IMR-90 (cell line): ENCODE results near the gene HSBP1L1. TPM values are rescaled to one million over a fixed set of nuclear protein-coding genes. Genes with fewer than 3 reads are reported as not detected.

Experiments used
- ATAC-seq: fragments of 200-7000 bp; cut with Tn5 transposase; 2 replicates; pipeline ENCODE4 v1.9.1; 2020; ENCODE audit warnings: low read depth, mild to moderate bottlenecking, moderate library complexity
- BruUV-seq: library from RNA; stranded (reverse); fragments of 400-500 nt; replicated peaks from 2 replicates; lab custom pipeline; 2021; lab: Mats Ljungman, UMichigan
- CTCF ChIA-PET: fragments of 300-600 bp; formaldehyde crosslinking; extraction: SDS; loops from one replicate; lab custom pipeline; 2021; ENCODE audit warnings: antibody characterized with exemption; lab: Yijun Ruan, JAX
- POLR2A ChIA-PET: fragments of 300-600 bp; sonication (Branson Sonifier 250); formaldehyde crosslinking; loops from one replicate; lab custom pipeline; 2022; ENCODE audit warnings: antibody characterized with exemption; ENCODE audit not compliant: unreplicated experiment; lab: Charles Lee
- DNase-seq: peaks from one replicate; pipeline ENCODE4 v3.0.0; 2013
- H2AFZ ChIP-seq: replicated peaks from 2 replicates; pipeline ENCODE3; 2013; ENCODE audit warnings: low read length, mild to moderate bottlenecking; ENCODE audit not compliant: poor library complexity
- H2AK5ac ChIP-seq: 2 replicates; pipeline ENCODE4 v1.6.1; 2013; ENCODE audit warnings: low read depth, low read length, inconsistent platforms
- H2AK9ac ChIP-seq: replicated peaks from 2 replicates; pipeline ENCODE3; 2013; ENCODE audit warnings: mild to moderate bottlenecking, low read depth, low read length, moderate library complexity; ENCODE audit not compliant: poor library complexity
- H2BK120ac ChIP-seq: 2 replicates; pipeline ENCODE4 v1.6.1; 2013; ENCODE audit warnings: low read depth, low read length, inconsistent platforms
- H2BK15ac ChIP-seq: 3 replicates; pipeline ENCODE4 v1.6.1; 2013; ENCODE audit warnings: low read depth, low read length, inconsistent platforms
- H2BK20ac ChIP-seq: 2 replicates; pipeline ENCODE4 v1.6.1; 2013; ENCODE audit warnings: low read depth, mild to moderate bottlenecking, inconsistent platforms, low read length, moderate library complexity
- H2BK5ac ChIP-seq: 2 replicates; pipeline ENCODE4 v1.6.1; 2013; ENCODE audit warnings: mild to moderate bottlenecking, low read depth, low read length, inconsistent platforms; ENCODE audit not compliant: poor library complexity, severe bottlenecking
- H3K14ac ChIP-seq: replicated peaks from 2 replicates; pipeline ENCODE4 v1.6.1; 2013; ENCODE audit warnings: low read depth, low read length, inconsistent platforms
- H3K18ac ChIP-seq: 2 replicates; pipeline ENCODE4 v1.6.1; 2013; ENCODE audit warnings: low read depth, low read length, control low read depth
- H3K23ac ChIP-seq: 2 replicates; pipeline ENCODE4 v1.6.1; 2013; ENCODE audit warnings: low read depth, low read length, inconsistent platforms
- H3K27ac ChIP-seq: 2 replicates; pipeline ENCODE4 v1.5.1; 2013; ENCODE audit warnings: mild to moderate bottlenecking, control low read depth, low read length; ENCODE audit not compliant: insufficient read depth
- H3K27me3 ChIP-seq: 2 replicates; pipeline ENCODE4 v1.6.1; 2013; ENCODE audit warnings: low read length; ENCODE audit not compliant: control insufficient read depth, insufficient read depth
- H3K36me3 ChIP-seq: 2 replicates; pipeline ENCODE4 v1.6.1; 2013; ENCODE audit warnings: low read length, mixed read lengths; ENCODE audit not compliant: control insufficient read depth, insufficient read depth
- H3K4ac ChIP-seq: 2 replicates; pipeline ENCODE4 v1.6.1; 2013; ENCODE audit warnings: low read depth, low read length, inconsistent platforms
- H3K4me1 ChIP-seq: 2 replicates; pipeline ENCODE4 v1.6.1; 2013; ENCODE audit warnings: low read length, mixed read lengths; ENCODE audit not compliant: control insufficient read depth, insufficient read depth
- H3K4me2 ChIP-seq: 2 replicates; pipeline ENCODE4 v1.6.1; 2013; ENCODE audit warnings: low read depth, mild to moderate bottlenecking, control low read depth, low read length, moderate library complexity
- H3K4me3 ChIP-seq: 2 replicates; pipeline ENCODE4 v1.5.1; 2013; ENCODE audit warnings: low read depth, mild to moderate bottlenecking, control low read depth, low read length, moderate library complexity; ENCODE audit not compliant: insufficient read depth
- H3K56ac ChIP-seq: 2 replicates; pipeline ENCODE4 v1.6.1; 2013; ENCODE audit warnings: low read length, inconsistent platforms; ENCODE audit not compliant: insufficient read depth; ENCODE audit errors: extremely low read depth
- H3K79me1 ChIP-seq, 2 experiments: 2 replicates each; pipeline ENCODE4 v1.6.1; 2013; ENCODE audit warnings: low read length in 2 of 2, inconsistent platforms in 1 of 2, low read depth in 1 of 2
- H3K9ac ChIP-seq: 2 replicates; pipeline ENCODE4 v1.6.1; 2013; ENCODE audit warnings: low read depth, low read length, control low read depth
- H3K9me1 ChIP-seq: 2 replicates; pipeline ENCODE4 v1.6.1; 2013; ENCODE audit warnings: low read length, inconsistent platforms; ENCODE audit not compliant: insufficient read depth
- H3K9me3 ChIP-seq: 2 replicates; pipeline ENCODE4 v1.6.1; 2013; ENCODE audit warnings: low read length; ENCODE audit not compliant: control insufficient read depth, insufficient read depth
- H4K20me1 ChIP-seq: 2 replicates; pipeline ENCODE4 v1.6.1; 2013; ENCODE audit warnings: low read length, inconsistent platforms; ENCODE audit not compliant: insufficient read depth
- H4K5ac ChIP-seq: 2 replicates; pipeline ENCODE4 v1.6.1; 2013; ENCODE audit warnings: mild to moderate bottlenecking, low read depth, low read length, control low read depth
- H4K8ac ChIP-seq, 2 experiments: 2 replicates each; pipeline ENCODE4 v1.6.1; 2013; ENCODE audit warnings: low read depth in 2 of 2, low read length in 2 of 2, control low read depth in 1 of 2, inconsistent platforms in 1 of 2
- H4K91ac ChIP-seq: 2 replicates; pipeline ENCODE4 v1.6.1; 2013; ENCODE audit warnings: low read depth, low read length, inconsistent platforms; ENCODE audit not compliant: insufficient read depth
- BHLHE40 ChIP-seq: fragments of 150-350 bp; IDR thresholded peaks from 2 replicates; pipeline ENCODE4 v1.6.1; 2016; ENCODE audit warnings: mild to moderate bottlenecking, low read depth, low read length
- MAZ ChIP-seq: IDR thresholded peaks from 2 replicates; pipeline ENCODE4 v1.6.1; 2012; ENCODE audit warnings: low read depth, mild to moderate bottlenecking, low read length, improper control_type of control experiment, moderate library complexity, borderline replicate concordance
- POLR2A ChIP-seq: IDR thresholded peaks from 2 replicates; pipeline ENCODE4 v1.6.1; 2012; ENCODE audit warnings: mild to moderate bottlenecking, low read depth, low read length
- USF2 ChIP-seq: fragments of 150-350 bp; IDR thresholded peaks from 2 replicates; pipeline ENCODE4 v1.6.1; 2017; ENCODE audit warnings: mild to moderate bottlenecking, antibody characterized with exemption, low read length, low read depth
- WGBS, 2 experiments: methylation state at CpG; one replicate each; pipeline versions ENCODE4 v1.1.5 to v1.1.7; 2013; ENCODE audit warnings: missing lambda C conversion rate in 2 of 2; ENCODE audit not compliant: insufficient read length in 1 of 2; ENCODE audit errors: extremely low coverage in 2 of 2; 5-methylcytosine and 5-hydroxymethylcytosine counted together
- dilution Hi-C: fragments of 300-500 bp; cut with HindIII; formaldehyde crosslinking; loops from one replicate; pipeline ENCODE4 v1.14.3; 2018; ENCODE audit warnings: low sequenced_read_pairs; ENCODE audit not compliant: unreplicated experiment
- in situ Hi-C: fragments of 300-500 bp; cut with MboI; formaldehyde crosslinking; loops from 3 replicates; pipeline ENCODE4 v1.14.3; 2019; ENCODE audit warnings: low sequenced_read_pairs, inconsistent platforms, mixed read lengths
- intact Hi-C: fragments of 100-400 bp; cut with micrococcal nuclease; formaldehyde crosslinking; loops from 2 replicates; pipeline ENCODE4 v1.10.0; 2022
- polyA plus RNA-seq, 3 experiments: library from polyadenylated mRNA; depleted of rRNA; stranded (reverse); fragments of >200 nt; gene quantifications; 2 replicates each; pipeline ENCODE4 v1.2.3, GENCODE V29; 2012; ENCODE audit warnings: low replicate concordance in 1 of 3
- total RNA-seq: library from RNA; depleted of rRNA; stranded (reverse); fragments of >200 nt; gene quantifications from 2 replicates; pipeline ENCODE4 v1.2.3, GENCODE V29; 2012

Gene HSBP1L1
- total and polyA plus RNA-seq, 2 of the 4 experiments (the other 2 are of a cell fraction): 8.6 to 18.0 TPM

GRCh38 chr18:79951545-79952455 is 12.6 kb upstream of the HSBP1L1 start, which contains the start of gene SLC66A2:
SLC66A2 (minus strand) TSS chr18:79951653; CDS start chr18:79950926, 727 bp downstream.
- peak within 1 kb of the TSS; percentile 94 for H3K4me2 ChIP-seq
- H3K79me1 ChIP-seq: peaks cover 22 to 53% of the 10 kb centered on the region in 2 experiments
- H3K4me1 ChIP-seq: peaks cover 12% of the 10 kb centered on the region
- peak within 1 kb of the TSS; percentile 94 for H2AK9ac ChIP-seq
- H3K18ac ChIP-seq: peak within 1 kb of the TSS; percentile 87
- TF ChIP-seq BHLHE40: 0 out of 2 replicates have a peak, but pooled peaks have one; percentile 9
- TF ChIP-seq USF2: no peak
- TF ChIP-seq POLR2A: peak; percentile 69; the same call in 1 of the 2 replicates
- TF ChIP-seq MAZ: peak; percentile 81
- dilution Hi-C loops (no loop called here), intact Hi-C loops (loop anchor here (5.0 kb wide), 1 partner anchor 154 kb away; the partner anchor contains the start of gene KCNG2), in situ Hi-C loops (no loop called here)
- H3K56ac ChIP-seq: no peak within 1 kb of the TSS; the same call in none of the 2 replicates
- peak within 1 kb of the TSS; percentile 63 for H4K91ac ChIP-seq
- H2AK5ac ChIP-seq: peak within 1 kb of the TSS; percentile 62
- H2BK20ac ChIP-seq: no peak within 1 kb of the TSS
- peak within 1 kb of the TSS; percentile 93 for H3K14ac ChIP-seq
- peak within 1 kb of the TSS in 1 of 2 experiments; percentile 79; a peak in 1 of 4 replicates for H4K8ac ChIP-seq
- 1% methylated on average over 67 of the region's 126 CpGs; no CpG with 5 or more reads in 1 of the 2 experiments for WGBS, 2 experiments
- H3K4me3 ChIP-seq: peak within 1 kb of the TSS; percentile 59
- H3K27me3 ChIP-seq: no peaks in the 10 kb centered on the region
- peaks cover 18% of the 10 kb centered on the region for H3K9me1 ChIP-seq
- peak within 1 kb of the TSS; percentile 70 for H4K5ac ChIP-seq
- H3K4ac ChIP-seq: peak within 1 kb of the TSS; percentile 73
- peaks cover 24% of the 10 kb centered on the region for H3K36me3 ChIP-seq
- ChIA-PET CTCF (interaction anchor here (1.1 kb wide), 1 partner anchor 12 kb away, joined by 3 read pairs; the partner anchor contains the start of gene HSBP1L1), POLR2A (no interaction called here)
- H3K27ac ChIP-seq: peak within 1 kb of the TSS; percentile 76
- peak; percentile 83 for DNase-seq
- peak within 1 kb of the TSS; percentile 95 for H3K23ac ChIP-seq
- H2AFZ ChIP-seq: peak within 1 kb of the TSS; percentile 98
- peak within 1 kb of the TSS; percentile 67 for H2BK5ac ChIP-seq
- BruUV-seq: no TSS peak
- ATAC-seq: peak; percentile 91
- peak within 1 kb of the TSS; percentile 77 for H3K9ac ChIP-seq
- no peaks in the 10 kb centered on the region for H3K9me3 ChIP-seq
- peaks cover 37% of the 10 kb centered on the region for H4K20me1 ChIP-seq
- peak within 1 kb of the TSS; percentile 46; the same call in 1 of the 2 replicates for H2BK120ac ChIP-seq
- H2BK15ac ChIP-seq: no peak within 1 kb of the TSS
